Measurements from ENCODE around the gene SLC3A2. TPM values are rescaled to one million over a fixed set of nuclear protein-coding genes. Genes with fewer than 3 reads are reported as not detected.
A peak's percentile ranks its signal among the peaks of the same experiment; 100 is the strongest.

Gene SLC3A2
- total RNA-seq, 1 experiment from 2014 or later: 619 TPM

DNA sequence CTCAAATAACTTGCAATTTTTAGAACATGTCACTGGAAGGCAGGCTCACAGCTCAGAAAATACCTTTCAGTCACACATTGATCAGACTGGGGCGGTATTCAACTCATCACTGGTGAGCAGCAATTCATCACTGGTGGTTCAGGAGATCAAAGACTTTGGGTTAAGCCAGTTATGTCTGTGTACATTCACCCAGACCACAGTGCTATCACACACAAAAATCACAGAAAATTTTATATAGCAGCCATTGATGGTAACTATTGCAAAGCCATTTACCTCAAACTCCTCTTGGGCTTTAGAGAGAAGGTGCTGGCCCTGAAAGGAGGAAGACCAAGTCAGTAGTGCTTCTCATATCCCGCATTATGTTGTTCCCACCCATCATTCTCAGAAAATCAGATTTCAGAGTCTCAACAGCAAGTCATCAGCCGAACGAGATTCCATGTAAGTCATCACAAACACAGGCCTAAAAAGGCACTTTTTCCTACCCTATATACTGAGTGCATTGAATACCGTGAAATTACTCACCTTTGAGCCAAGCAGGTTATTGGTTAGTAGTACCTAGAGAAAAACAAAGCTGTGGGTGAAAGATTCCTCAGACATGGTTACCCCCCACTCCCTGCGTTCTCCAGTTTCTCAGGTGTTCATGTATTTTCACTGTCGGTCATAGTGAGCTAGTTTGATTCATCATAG, 27.3 kb upstream of the SLC3A2 start:
- Histone ChIP-seq H4K20me1 (ENCODE audit: insufficient read depth) (peaks cover 40% of the 10 kb centered on the region), H3K4me3 (peak overlapping the region; percentile 97), H2AFZ (no peak overlapping the region), H3K9me2 (ENCODE audit: insufficient read depth) (no peaks in the 10 kb centered on the region), H3K27ac (peak overlapping the region; percentile 61), H3K4me2 (peak overlapping the region; percentile 89), H3F3A (ENCODE audit: insufficient read depth, low read depth) (peaks cover 80% of the 10 kb centered on the region), H3K4me1 (replicated peaks; ENCODE audit: insufficient read depth) (peaks cover 36% of the 10 kb centered on the region), H3K27me3 (ENCODE audit: insufficient read depth, low read depth) (no peaks in the 10 kb centered on the region), H3K9me3 (ENCODE audit: insufficient read depth, low read depth) (no peaks in the 10 kb centered on the region), H3K36me3 (ENCODE audit: low read depth) (peaks cover 39% of the 10 kb centered on the region), H3K79me2 (ENCODE audit: low read depth) (peaks cover 66% of the 10 kb centered on the region)
- no peak for DNase-seq
- BruUV-seq (replicated peaks): no TSS peak
- ChIA-PET CTCF (interaction anchor here (1.5 kb wide), 1 partner anchor 11 kb away, joined by 3 read pairs; no protein-coding TSS in a partner anchor), POLR2A (ENCODE audit: unreplicated experiment) (interaction anchor here (0.6 to 1.3 kb wide), 3 partner anchors 13 to 126 kb away, joined by 4 to 15 read pairs (median 10); partner anchors contain the start of gene HNRNPUL2)
- intact Hi-C loops (cut with micrococcal nuclease; ENCODE audit: unreplicated experiment): no loop called here
- TF ChIP-seq EZH2 (IDR thresholded peaks at IDR 0.05; ENCODE audit: low read depth) (no peak), CTCF (conservative IDR thresholded peaks at IDR 0.05) (no peak)

DNA sequence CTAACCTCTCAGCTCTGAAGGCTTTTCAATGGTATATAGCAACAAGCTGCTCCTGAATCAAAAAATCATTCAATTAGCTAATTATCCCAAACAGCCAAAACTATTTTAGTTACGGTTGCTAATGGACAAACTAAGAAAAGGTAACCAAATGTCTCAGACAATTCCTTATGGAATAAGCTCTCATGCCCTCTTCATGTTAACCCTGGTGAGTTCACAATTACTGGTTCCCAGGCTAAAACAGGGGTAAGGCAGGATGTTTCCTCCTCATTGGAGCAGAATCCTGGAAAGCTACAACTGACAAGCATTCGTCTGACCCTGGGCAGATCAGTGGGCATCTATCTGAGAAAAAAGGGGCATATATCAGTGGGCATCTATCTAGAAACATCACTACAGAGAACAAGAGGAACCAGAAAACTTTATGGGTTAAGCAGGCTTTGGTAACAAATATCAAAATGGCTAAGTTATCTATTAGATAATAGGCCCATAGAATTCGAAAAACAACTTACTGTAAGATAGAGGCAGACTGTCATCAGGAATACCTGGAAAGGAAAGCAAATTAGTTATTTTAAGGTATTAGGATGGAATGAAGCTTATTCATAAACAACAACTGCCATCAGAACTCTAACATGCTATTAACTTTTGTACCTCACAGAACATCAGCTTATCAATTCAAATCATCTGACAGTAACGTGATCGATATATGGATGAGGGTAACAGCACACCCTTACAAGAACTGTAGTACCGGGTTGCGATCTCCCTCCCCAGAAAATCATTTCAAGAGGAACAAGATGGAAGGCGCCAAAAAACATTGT, 26.5 kb upstream of the SLC3A2 start:
- H2AFZ ChIP-seq: no peak overlapping the region
- peaks cover 37% of the 10 kb centered on the region for H3K4me1 ChIP-seq (replicated peaks; ENCODE audit: insufficient read depth)
- peaks cover 74% of the 10 kb centered on the region for H3F3A ChIP-seq (ENCODE audit: insufficient read depth, low read depth)
- ChIA-PET CTCF (interaction anchor here (1.5 kb wide), 1 partner anchor 12 kb away, joined by 3 read pairs; no protein-coding TSS in a partner anchor), POLR2A (ENCODE audit: unreplicated experiment) (interaction anchor here (0.6 to 1.3 kb wide), 4 partner anchors 13 to 127 kb away, joined by 3 to 15 read pairs (median 7); partner anchors contain the start of gene HNRNPUL2)
- DNase-seq: no peak
- no peaks in the 10 kb centered on the region for H3K9me2 ChIP-seq (ENCODE audit: insufficient read depth)
- intact Hi-C loops (cut with micrococcal nuclease; ENCODE audit: unreplicated experiment): no loop called here
- no peaks in the 10 kb centered on the region for H3K27me3 ChIP-seq (ENCODE audit: insufficient read depth, low read depth)
- H3K27ac ChIP-seq: peak overlapping the region; percentile 61
- peaks cover 39% of the 10 kb centered on the region for H3K36me3 ChIP-seq (ENCODE audit: low read depth)
- TF ChIP-seq CTCF (conservative IDR thresholded peaks at IDR 0.05) (no peak), EZH2 (IDR thresholded peaks at IDR 0.05; ENCODE audit: low read depth) (no peak)
- BruUV-seq (replicated peaks): no TSS peak
- H3K4me3 ChIP-seq: peak overlapping the region; percentile 97
- peak overlapping the region; percentile 89 for H3K4me2 ChIP-seq
- H3K79me2 ChIP-seq (ENCODE audit: low read depth): peaks cover 71% of the 10 kb centered on the region
- H3K9me3 ChIP-seq (ENCODE audit: insufficient read depth, low read depth): no peaks in the 10 kb centered on the region
- H4K20me1 ChIP-seq (ENCODE audit: insufficient read depth): peaks cover 40% of the 10 kb centered on the region

GRCh38 chr11:62854825-62855570, 25.7 kb upstream of the SLC3A2 start:
- POLR2A ChIA-PET (ENCODE audit: unreplicated experiment): interaction anchor here (0.6 to 1.5 kb wide), 14 partner anchors 14 to 1064 kb away, joined by 3 to 15 read pairs (median 4); partner anchors contain the start of genes HNRNPUL2, TAF6L, TMEM179B and TUT1
- Histone ChIP-seq H3K4me1 (replicated peaks; ENCODE audit: insufficient read depth) (peaks cover 37% of the 10 kb centered on the region), H3K36me3 (ENCODE audit: low read depth) (peaks cover 39% of the 10 kb centered on the region), H3K27me3 (ENCODE audit: insufficient read depth, low read depth) (no peaks in the 10 kb centered on the region), H4K20me1 (ENCODE audit: insufficient read depth) (peaks cover 40% of the 10 kb centered on the region), H2AFZ (no peak overlapping the region), H3K9me3 (ENCODE audit: insufficient read depth, low read depth) (no peaks in the 10 kb centered on the region), H3K4me3 (peak overlapping the region; percentile 97), H3F3A (ENCODE audit: insufficient read depth, low read depth) (peaks cover 73% of the 10 kb centered on the region), H3K9me2 (ENCODE audit: insufficient read depth) (no peaks in the 10 kb centered on the region), H3K27ac (peak overlapping the region; percentile 61), H3K4me2 (peak overlapping the region; percentile 89), H3K79me2 (ENCODE audit: low read depth) (peaks cover 79% of the 10 kb centered on the region)
- CTCF ChIA-PET: interaction anchor here (0.6 to 1.0 kb wide), 3 partner anchors 176 to 316 kb away, joined by 4 to 8 read pairs (median 8); partner anchors contain the start of gene GANAB
- TF ChIP-seq CTCF (conservative IDR thresholded peaks at IDR 0.05) (no peak), EZH2 (IDR thresholded peaks at IDR 0.05; ENCODE audit: low read depth) (no peak)
- intact Hi-C loops (cut with micrococcal nuclease; ENCODE audit: unreplicated experiment): loop anchor here (5.0 kb wide), 1 partner anchor 888 kb away; the partner anchor contains the start of gene FTH1
- no peak for DNase-seq
- BruUV-seq (replicated peaks): TSS peak; percentile 53
